HepG2 (cell line): ENCODE results near the gene ASCC2. TPM values are rescaled to one million over a fixed set of nuclear protein-coding genes. Genes with fewer than 3 reads are reported as not detected.

Source experiments
- AHDC1 ChIP-seq: sonication (generic); formaldehyde crosslinking; IDR thresholded peaks from 2 replicates; pipeline ENCODE4 v1.5.1; 2020; ENCODE audit warnings: mild to moderate bottlenecking, missing genetic modification reagents, borderline replicate concordance
- CBX5 ChIP-seq: sonication (generic); formaldehyde crosslinking; IDR thresholded peaks from 2 replicates; pipeline ENCODE4 v1.4.0; 2020; ENCODE audit warnings: missing genetic modification reagents, borderline replicate concordance
- JDP2 ChIP-seq: sonication (generic); formaldehyde crosslinking; IDR thresholded peaks from 2 replicates; pipeline ENCODE4 v1.8.1; 2022; ENCODE audit warnings: missing genetic modification reagents, borderline replicate concordance
- KLF15 ChIP-seq: sonication (generic); formaldehyde crosslinking; IDR thresholded peaks from 2 replicates; pipeline ENCODE4 v1.8.1; 2023; ENCODE audit warnings: borderline replicate concordance, mild to moderate bottlenecking, inconsistent platforms, missing genetic modification reagents, mixed read lengths
- PCBP2 ChIP-seq: fragments of 200-400 bp; formaldehyde crosslinking; optimal IDR thresholded peaks from 2 replicates; pipeline ENCODE3; 2018; ENCODE audit warnings: low read length, low read depth; ENCODE audit not compliant: poor library complexity, severe bottlenecking
- SMARCC2 ChIP-seq: fragments of 450-650 bp; IDR thresholded peaks from 2 replicates; pipeline ENCODE4 v1.6.1; 2017; ENCODE audit warnings: antibody characterized with exemption, mild to moderate bottlenecking
- ZFP41 ChIP-seq: sonication (generic); formaldehyde crosslinking; IDR thresholded peaks from 2 replicates; pipeline ENCODE4 v1.4.0; 2020; ENCODE audit warnings: mild to moderate bottlenecking, missing genetic modification reagents, borderline replicate concordance
- ZNF503 ChIP-seq: sonication (generic); formaldehyde crosslinking; IDR thresholded peaks from 2 replicates; pipeline ENCODE4 v1.4.0; 2020; ENCODE audit warnings: missing genetic modification reagents
- ZNF777 ChIP-seq: sonication (generic); formaldehyde crosslinking; IDR thresholded peaks from 2 replicates; pipeline ENCODE4 v1.4.0; 2020; ENCODE audit warnings: missing genetic modification reagents
- polyA plus RNA-seq, 8 experiments: library from polyadenylated mRNA; depleted of rRNA in 3 of 8; stranded (reverse) in 7 of 8; unstranded in 1 of 8; fragments of >200 nt; fragmentation: Illumina TruSeq in 4 of 8; extraction: Trizol in 4 of 8; gene quantifications; 2 replicates each; pipeline versions ENCODE4 v1.2.1 to v1.2.3, GENCODE V29; 2011 to 2016; ENCODE audit warnings: low read depth in 4 of 8, missing spikeins in 1 of 8, mixed read lengths in 1 of 8; ENCODE audit not compliant: insufficient read depth in 1 of 8
- total RNA-seq, 5 experiments: library from RNA; depleted of rRNA; stranded (reverse); fragments of >200 nt; fragmentation: Illumina TruSeq; extraction: Trizol; gene quantifications; 2 replicates each; pipeline ENCODE4 v1.2.3, GENCODE V29; 2016; ENCODE audit warnings: low read depth in 1 of 5

The ASCC2 gene
- total and polyA plus RNA-seq, 2 of the 13 experiments (the other 11 are each of a cell fraction or from before 2014, with no cell fraction given) = 26.2 to 26.3 TPM

GRCh38 chr22:29744902-29745301, 93.2 kb downstream of the ASCC2 start (continued):
- TF ChIP-seq AHDC1 (no peak), ZNF503 (CRISPR knock-in tag) (no peak), PCBP2 (no peak), KLF15 (CRISPR knock-in tag) (no peak), CBX5 (CRISPR knock-in tag) (no peak), ZFP41 (CRISPR knock-in tag) (no peak), SMARCC2 (no peak), JDP2 (CRISPR knock-in tag) (no peak), ZNF777 (CRISPR knock-in tag) (no peak)
